Activated CD8-positive, alpha-beta memory T cell treated with anti-CD3 and anti-CD28 coated beads, Interleukin-2, amount 50 U/mL, for 24 hours (primary cell): ENCODE data around the gene KLHL3.

Experiments used
- DNase-seq: peaks from one replicate; pipeline ENCODE4 v3.0.0-alpha.2; 2020; ENCODE audit errors: extremely low read depth

Gene KLHL3

GRCh38 chr5:137708062-137708461 is 27.8 kb downstream of the KLHL3 start:
- DNase-seq: no peak

GRCh38 chr5:137706841-137707240 is 29.0 kb downstream of the KLHL3 start:
- DNase-seq: no peak

GRCh38 chr5:137705106-137705505 is 30.8 kb downstream of the KLHL3 start:
- DNase-seq: no peak

GRCh38 chr5:137703565-137703964 is 32.3 kb downstream of the KLHL3 start:
- DNase-seq: no peak

GRCh38 chr5:137700282-137700680 is 35.6 kb downstream of the KLHL3 start:
- no peak for DNase-seq

GRCh38 chr5:137699336-137700281 is 36.3 kb downstream of the KLHL3 start:
- no peak for DNase-seq

- peak; percentile 18 for DNase-seq
Observed at GRCh38 chr5:137696481-137696880, 39.4 kb downstream of the KLHL3 start.

GRCh38 chr5:137695651-137696428 is 40.0 kb downstream of the KLHL3 start:
- no peak for DNase-seq

- DNase-seq: no peak
Observed at GRCh38 chr5:137693951-137694721, 41.8 kb downstream of the KLHL3 start.

- DNase-seq: no peak
Observed at GRCh38 chr5:137693307-137693950, 42.5 kb downstream of the KLHL3 start.

- no peak for DNase-seq
Observed at GRCh38 chr5:137689306-137689705, 46.6 kb downstream of the KLHL3 start.

- DNase-seq: no peak
Observed at GRCh38 chr5:137688210-137688840, 47.6 kb downstream of the KLHL3 start.

- no peak for DNase-seq
Observed at GRCh38 chr5:137684761-137685160, 51.1 kb downstream of the KLHL3 start.

- no peak for DNase-seq
Observed at GRCh38 chr5:137681191-137681590, 54.7 kb downstream of the KLHL3 start.

GRCh38 chr5:137679910-137680309 is 56.0 kb downstream of the KLHL3 start:
- DNase-seq: no peak

GRCh38 chr5:137679195-137679594 is 56.7 kb downstream of the KLHL3 start:
- no peak for DNase-seq

- DNase-seq: no peak
Observed at GRCh38 chr5:137672881-137673280, 63.0 kb downstream of the KLHL3 start.

GRCh38 chr5:137672001-137672400 is 63.9 kb downstream of the KLHL3 start:
- no peak for DNase-seq

GRCh38 chr5:137669811-137670210 is 66.1 kb downstream of the KLHL3 start:
- DNase-seq: no peak

- no peak for DNase-seq
Observed at GRCh38 chr5:137668637-137669036, 67.3 kb downstream of the KLHL3 start.

GRCh38 chr5:137667341-137667740 is 68.5 kb downstream of the KLHL3 start:
- DNase-seq: no peak
